AG09309 (cell line): ENCODE measurements around the gene RXYLT1.
"Not testable (repeated sequence)": the region's sequence is repeated elsewhere in the genome, so short reads cannot be mapped to it uniquely, and the experiment has no call there.

Experiments used
- DNase-seq: peaks from one replicate; pipeline ENCODE4 v3.0.0-alpha.2; 2010; ENCODE audit warnings: low read depth
- H3K4me3 ChIP-seq: 2 replicates; pipeline ENCODE4 v1.5.1; 2011; ENCODE audit warnings: mild to moderate bottlenecking, low read depth, low read length, moderate library complexity; ENCODE audit not compliant: control insufficient read depth
- CTCF ChIP-seq: IDR thresholded peaks from 2 replicates; pipeline ENCODE4 v1.5.1; 2011; ENCODE audit warnings: mild to moderate bottlenecking, low read depth, low read length, inconsistent platforms; ENCODE audit not compliant: insufficient read depth, control insufficient read depth; ENCODE audit errors: missing control alignments

The RXYLT1 gene

GRCh38 chr12:63779498-63780481 is at the start of gene RXYLT1:
Gene RXYLT1 (plus strand): TSS chr12:63779909. CDS start chr12:63779961, 52 bp downstream.
- DNase-seq = peak; percentile 16
- TF ChIP-seq CTCF = no peak
- H3K4me3 ChIP-seq = peak within 1 kb of the TSS; percentile 65

DNA sequence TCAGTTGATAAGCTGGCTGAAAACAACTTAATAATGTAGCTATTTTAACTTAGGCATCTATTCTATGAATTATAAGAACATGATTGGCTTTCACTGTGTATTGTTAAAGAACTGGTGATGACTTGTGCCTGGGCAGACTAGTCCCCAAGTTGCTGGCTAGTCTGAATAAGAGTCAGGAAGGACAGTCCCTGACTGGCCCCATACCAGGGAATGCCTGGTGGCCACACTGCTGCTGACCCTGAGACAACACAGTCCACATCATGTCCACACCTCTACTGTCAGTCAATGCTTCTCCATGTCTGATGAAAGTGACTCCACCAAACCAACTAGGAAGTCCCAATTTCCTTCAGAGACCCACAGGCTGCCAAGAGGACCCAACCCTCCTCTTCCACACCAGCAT is 46.9 kb upstream of the RXYLT1 start:
- DNase-seq, H3K4me3 ChIP-seq: not testable (repeated sequence)

DNA sequence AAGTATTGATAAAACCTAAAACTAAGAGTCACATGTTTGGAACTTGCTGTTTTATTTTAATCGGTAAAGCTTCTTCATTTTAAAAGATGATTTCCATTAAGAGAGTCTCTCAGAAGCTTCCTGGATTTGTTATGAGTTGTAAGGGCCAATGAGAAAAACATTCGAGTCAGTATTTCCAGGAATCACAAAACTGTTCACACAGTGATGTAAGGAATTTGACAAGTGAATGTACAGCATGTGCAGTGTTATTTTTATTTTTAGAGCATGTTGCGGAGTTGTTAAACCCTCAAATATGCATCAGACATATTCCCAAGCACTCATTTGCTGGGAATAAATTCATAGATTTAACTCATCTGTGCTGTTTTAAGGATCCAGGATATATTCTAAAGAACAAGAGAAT is 46.1 kb upstream of the RXYLT1 start:
- DNase-seq, H3K4me3 ChIP-seq: not testable (repeated sequence)

GRCh38 chr12:63740551-63740950 is 39.2 kb upstream of the RXYLT1 start:
- not testable (repeated sequence) for DNase-seq

DNA sequence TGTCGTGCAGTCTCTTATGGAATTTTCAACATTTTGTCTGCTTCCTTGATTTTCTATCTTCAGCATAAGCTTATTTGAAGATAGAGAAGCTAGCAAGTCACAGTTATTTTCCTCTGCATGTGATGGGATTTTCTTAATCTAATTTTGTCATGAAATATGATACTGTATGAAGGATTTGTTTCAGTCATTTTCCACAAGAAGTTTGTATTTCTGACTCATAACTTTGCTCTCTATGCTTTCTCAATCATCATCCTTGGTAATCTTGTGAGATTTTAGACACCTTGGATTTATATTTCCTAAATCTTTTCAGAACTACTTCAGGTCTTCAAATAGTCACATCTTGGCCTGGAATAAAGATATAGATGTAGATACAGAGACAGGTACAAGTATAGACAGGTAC is 38.3 kb upstream of the RXYLT1 start:
- not testable (repeated sequence) for H3K4me3 ChIP-seq, DNase-seq

More at GRCh38 chr12:63740551-63740950, 39.2 kb upstream of the RXYLT1 start:
- H3K4me3 ChIP-seq = not testable (repeated sequence)

GRCh38 chr12:63744110-63744509 is 35.6 kb upstream of the RXYLT1 start:
- not testable (repeated sequence) for DNase-seq, H3K4me3 ChIP-seq

- not testable (repeated sequence) for DNase-seq, H3K4me3 ChIP-seq
These were observed 33.2 kb upstream of the RXYLT1 start for GRCh38 chr12:63746470-63746869.

- DNase-seq, H3K4me3 ChIP-seq: not testable (repeated sequence)
These were observed 32.6 kb upstream of the RXYLT1 start for GRCh38 chr12:63747136-63747535.

GRCh38 chr12:63747553-63747952 is 32.2 kb upstream of the RXYLT1 start:
- no peak for TF ChIP-seq CTCF

DNA sequence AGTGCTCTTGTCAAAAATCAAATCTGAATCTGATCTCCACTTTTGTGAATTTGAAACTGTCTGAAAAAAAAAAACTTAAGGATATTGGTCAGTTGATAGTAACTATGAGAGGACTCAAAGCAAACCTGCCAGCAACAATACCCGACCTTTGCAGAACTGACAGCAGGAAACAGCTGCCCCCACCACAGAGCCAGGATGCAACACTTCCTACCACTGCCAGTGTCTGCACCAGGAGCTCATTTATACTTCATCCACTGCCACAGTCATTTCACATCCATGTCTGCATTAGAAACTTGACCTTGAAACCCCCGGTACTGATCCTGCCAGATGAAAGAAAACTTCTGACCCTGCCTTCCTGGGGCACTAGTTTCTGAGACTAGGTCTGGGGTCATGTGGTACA is 27.4 kb upstream of the RXYLT1 start:
- TF ChIP-seq CTCF = no peak
- DNase-seq = no peak

More at GRCh38 chr12:63747553-63747952, 32.2 kb upstream of the RXYLT1 start:
- H3K4me3 ChIP-seq = no peak overlapping the region
- DNase-seq = no peak

GRCh38 chr12:63752841-63753240 is 26.9 kb upstream of the RXYLT1 start:
- no peak for TF ChIP-seq CTCF
- H3K4me3 ChIP-seq = no peak overlapping the region
- DNase-seq = no peak

More for the DNA sequence above, 27.4 kb upstream of the RXYLT1 start:
- no peak overlapping the region for H3K4me3 ChIP-seq
